Loucy (cell line): ENCODE data around the gene DOK1.

Source experiments
- CTCF ChIP-seq: fragments of 200-600 bp; sonication (generic); conservative IDR thresholded peaks from 2 replicates; pipeline ENCODE4 v1.5.1; 2014; ENCODE audit warnings: mild to moderate bottlenecking, antibody characterized with exemption, low read length
- EZH2phosphoT487 ChIP-seq: fragments of 200-600 bp; IDR thresholded peaks from 2 replicates; pipeline ENCODE4 v1.6.1; 2018; ENCODE audit warnings: antibody characterized with exemption, mild to moderate bottlenecking, moderate library complexity, borderline replicate concordance

GRCh38 chr2:74546004-74546403, 8.5 kb upstream of the DOK1 start:
- no peak for TF ChIP-seq CTCF
- TF ChIP-seq EZH2phosphoT487, result no peak
